Gastroesophageal sphincter (tissue), 4 donors: Measurements from ENCODE around the gene STX1A. TPM values are rescaled to one million over a fixed set of nuclear protein-coding genes. Genes with fewer than 3 reads are reported as not detected.

Source experiments
- ATAC-seq: fragments of 150-250 bp; one replicate; pipeline ENCODE4 v1.9.1; 2016; ENCODE audit warnings: mild to moderate bottlenecking, moderate library complexity
- H3K27ac ChIP-seq, 4 donors: fragments of 200-600 bp; sonication (generic) in 3 of 4; 1 replicate in 3 of 4; 2 replicates in 1 of 4; pipeline ENCODE4 v1.5.1; 2016 to 2019
- H3K27me3 ChIP-seq: fragments of 200-600 bp; sonication (generic); one replicate; pipeline ENCODE4 v1.5.1; 2019
- H3K36me3 ChIP-seq, 2 donors: fragments of 200-600 bp; sonication (generic); one replicate each; pipeline ENCODE4 v1.5.1; 2019; ENCODE audit warnings: control low read depth in 1 of 2
- H3K4me1 ChIP-seq, 3 donors: fragments of 200-600 bp; sonication (generic); 1 replicate in 2 of 3; 2 replicates in 1 of 3; pipeline ENCODE4 v1.5.1; 2016 to 2019; ENCODE audit warnings: control low read depth in 2 of 3
- H3K4me3 ChIP-seq, 2 donors: fragments of 200-600 bp; sonication (generic); one replicate each; pipeline ENCODE4 v1.5.1; 2019; ENCODE audit warnings: mild to moderate bottlenecking in 1 of 2, moderate library complexity in 1 of 2
- H3K9me3 ChIP-seq, 3 donors: fragments of 200-600 bp; sonication (generic); one replicate each; pipeline ENCODE4 v1.5.1; 2017 to 2019; ENCODE audit warnings: control low read depth in 2 of 3
- CTCF ChIP-seq, 4 experiments: fragments of 200-600 bp in 2 of 4; fragments of 450-650 bp in 2 of 4; sonication (generic) in 1 of 4; IDR thresholded peaks; one replicate each; pipeline ENCODE4 v1.5.1; 2017 to 2019; ENCODE audit warnings: antibody characterized with exemption in 4 of 4, mild to moderate bottlenecking in 2 of 4, moderate library complexity in 2 of 4
- EP300 ChIP-seq: sonication (generic); formaldehyde crosslinking; IDR thresholded peaks from one replicate; pipeline ENCODE4 v1.6.1; 2017; ENCODE audit warnings: antibody characterized with exemption, mild to moderate bottlenecking
- POLR2A ChIP-seq, 2 donors: fragments of 450-650 bp; IDR thresholded peaks; one replicate each; pipeline ENCODE4 v1.6.1; 2017; ENCODE audit warnings: antibody characterized with exemption in 2 of 2, mild to moderate bottlenecking in 2 of 2, moderate library complexity in 1 of 2
- POLR2AphosphoS5 ChIP-seq: sonication (generic); formaldehyde crosslinking; IDR thresholded peaks from one replicate; pipeline ENCODE4 v1.6.1; 2017; ENCODE audit warnings: antibody characterized with exemption
- WGBS, 2 donors: methylation state at CpG; one replicate each; pipeline ENCODE4 v1.1.5; 2018; ENCODE audit warnings: low coverage in 1 of 2; 5-methylcytosine and 5-hydroxymethylcytosine counted together
- small RNA-seq, 4 donors: library from RNA; depleted of rRNA; stranded (forward); fragments of <200 nt; gene quantifications; one replicate each; pipeline ENCODE3, GENCODE V24; 2016
- total RNA-seq, 4 donors: library from RNA; depleted of rRNA; stranded (reverse); fragments of >200 nt; gene quantifications; one replicate each; pipeline ENCODE4 v1.1.0, GENCODE V29; 2016

STX1A gene
- total RNA-seq, 4 donors from 2014 or later = 9.6 to 24.0 (median 15.2) TPM

GRCh38 chr7:73649576-73649975, 69.9 kb downstream of the STX1A start:
- H3K4me3 ChIP-seq = no peak overlapping the region
- ATAC-seq = no peak
- no peaks in the 10 kb centered on the region for H3K9me3 ChIP-seq
- no peaks in the 10 kb centered on the region for H3K36me3 ChIP-seq
- H3K4me1 ChIP-seq = peaks cover 0 to 11% (median 3%) of the 10 kb centered on the region in 3 donors
- peaks cover 82% of the 10 kb centered on the region for H3K27me3 ChIP-seq
- WGBS, 2 donors = 0 to 20% methylated on average over 1 of the region's 9 CpGs
- no peak overlapping the region for H3K27ac ChIP-seq
- no peak for TF ChIP-seq POLR2A (IDR thresholded peaks at IDR 0.05)
- TF ChIP-seq CTCF (IDR thresholded peaks at IDR 0.05) = no peak
- no peak for TF ChIP-seq EP300
- TF ChIP-seq POLR2AphosphoS5 = no peak

Small RNAs within 50 kb of the gene (small RNA-seq; reads per million reads assigned to genes)
- gene MIR4284 (0 reads per million in 4 donors), gene RN7SL265P (0 reads per million in 4 donors)

Other genes with a start within 250 kb of the STX1A start
- 10 to 100 TPM; 56.0 to 77.8 (median 69.6) TPM for gene BAZ1B, start 197.4 kb downstream of the STX1A start, total RNA-seq
- 100 to 1,000 TPM; 104 to 144 (median 108) TPM for gene BCL7B, start 162.0 kb downstream of the STX1A start, total RNA-seq
- gene TBL2, start 141.1 kb downstream of the STX1A start, total RNA-seq = 10 to 100 TPM; 19.1 to 32.5 (median 28.9) TPM
- 10 to 100 TPM in 3 of 4 donors, 1 to 10 TPM in 1; 7.7 to 56.2 (median 17.5) TPM for gene MLXIPL, start 95.1 kb downstream of the STX1A start, total RNA-seq
- 1 to 10 TPM; 2.6 to 7.0 (median 3.2) TPM for gene VPS37D, start 51.8 kb downstream of the STX1A start, total RNA-seq
- gene DNAJC30, start 36.2 kb downstream of the STX1A start, total RNA-seq = 1 to 10 TPM; 2.3 to 9.3 (median 5.3) TPM
- 10 to 100 TPM; 41.5 to 65.0 (median 45.3) TPM for gene BUD23, start 36.1 kb downstream of the STX1A start, total RNA-seq
- gene ABHD11, start 19.1 kb upstream of the STX1A start, total RNA-seq = 1 to 10 TPM; 5.6 to 8.5 (median 6.6) TPM
- 1 to 10 TPM in 1 of 4 donors, not detected in 3; 5.9 TPM for gene CLDN3, start 50.6 kb upstream of the STX1A start, total RNA-seq
- gene CLDN4, start 111.3 kb upstream of the STX1A start, total RNA-seq = 10 to 100 TPM in 1 of 4 donors, under 1 TPM in 3; 0.54 to 16.8 (median 0.79) TPM
- 1 to 10 TPM in 3 of 4 donors, under 1 TPM in 1; 0.93 to 7.8 (median 3.5) TPM for gene METTL27, start 122.8 kb upstream of the STX1A start, total RNA-seq
- not detected for gene TMEM270, start 141.5 kb upstream of the STX1A start, total RNA-seq